NCI-H2107 treated with DMSO at 0.1 percent for 48 hours (cell line): Measurements from ENCODE around the gene TPD52L2.
"Not testable (repeated sequence)": the region's sequence is repeated elsewhere in the genome, so short reads cannot be mapped to it uniquely, and the experiment has no call there.

Source experiments
- DNase-seq: peaks from one replicate; lab custom pipeline; 2025; ENCODE audit not compliant: unreplicated experiment; lab: John Stamatoyannopoulos, UW

The TPD52L2 gene

DNA sequence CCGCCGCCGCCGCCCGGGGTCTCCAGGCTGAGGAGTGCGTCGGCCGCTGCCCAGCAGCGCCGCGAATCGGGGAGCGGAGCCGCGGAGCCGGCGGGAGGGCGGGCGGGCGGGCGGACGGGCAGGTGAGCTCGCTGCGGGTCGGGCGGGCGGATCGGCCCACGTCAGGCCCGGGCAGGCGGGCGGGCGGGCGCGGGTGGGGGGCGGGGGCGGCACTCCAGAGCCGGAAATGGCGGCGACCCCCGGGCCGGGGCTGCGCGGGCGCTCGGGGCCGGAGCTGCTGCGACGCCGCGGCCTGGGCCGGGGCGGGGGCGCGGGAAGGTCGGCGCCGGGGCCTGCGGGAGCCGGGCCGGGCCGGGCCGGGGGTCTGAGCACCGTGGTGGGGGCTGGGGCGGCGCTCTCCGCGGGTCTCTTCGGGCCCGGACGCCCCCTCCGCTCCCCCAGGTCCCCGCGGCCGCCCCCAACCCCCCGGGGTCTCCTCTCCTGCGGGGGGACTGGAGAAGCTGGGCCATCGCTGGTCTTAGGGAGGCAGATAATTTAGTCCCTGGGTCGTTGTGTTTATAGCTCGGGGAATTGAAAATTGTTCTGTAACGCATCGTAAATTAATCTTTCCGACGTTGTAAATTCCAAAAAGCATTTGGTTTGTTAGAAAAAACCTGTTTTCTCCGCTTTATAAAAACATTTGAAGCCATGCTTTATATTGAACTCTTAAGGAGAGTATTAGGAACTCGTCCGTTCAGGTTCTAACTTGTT lies 30.3 kb downstream of the TPD52L2 start:
- no peak for DNase-seq

GRCh38 chr20:63895952-63896263 lies 30.8 kb downstream of the TPD52L2 start:
- DNase-seq: no peak

DNA sequence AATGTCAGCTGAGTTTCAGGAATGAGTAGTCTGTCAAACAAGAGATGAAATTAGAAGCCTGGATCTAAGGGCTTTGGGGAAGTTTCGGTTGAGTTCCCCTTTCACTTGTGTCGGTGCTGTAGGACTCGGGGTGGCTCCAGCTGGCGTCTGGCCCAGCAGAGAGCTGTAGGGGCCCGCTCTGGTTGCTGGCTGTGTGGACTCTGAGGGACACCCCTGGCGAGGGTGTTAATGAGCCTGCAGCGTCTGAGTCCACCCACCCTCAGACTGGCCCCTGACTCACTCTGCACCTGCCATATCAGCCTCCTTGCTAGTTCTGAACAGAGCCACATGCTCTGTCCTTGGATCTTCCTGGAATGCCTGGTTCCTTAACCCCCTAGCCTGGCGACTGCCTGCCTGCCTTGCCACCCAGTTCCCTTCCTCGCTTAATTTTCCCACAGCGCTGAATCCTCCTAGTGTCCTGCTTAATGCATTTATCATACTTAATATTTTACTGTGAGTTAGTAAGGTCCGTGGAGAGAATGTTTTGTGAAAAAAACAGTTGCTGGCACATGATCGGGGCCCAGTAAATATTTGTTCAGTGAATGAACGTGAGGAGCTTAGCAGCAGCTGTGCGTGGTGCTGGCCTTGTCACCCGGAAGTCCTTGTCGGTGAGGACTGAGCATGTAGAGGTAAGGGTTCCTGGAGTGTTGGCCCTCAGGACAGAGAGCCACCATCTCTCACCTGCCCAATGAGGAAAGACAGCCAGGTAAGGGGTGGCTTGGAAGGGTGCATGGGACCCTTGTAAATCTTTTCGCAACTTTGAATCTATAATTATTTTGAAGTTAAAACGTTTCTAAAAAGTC lies 31.4 kb downstream of the TPD52L2 start:
- peak; percentile 48 for DNase-seq

GRCh38 chr20:63897978-63898561 lies 33.0 kb downstream of the TPD52L2 start:
- no peak for DNase-seq

DNA sequence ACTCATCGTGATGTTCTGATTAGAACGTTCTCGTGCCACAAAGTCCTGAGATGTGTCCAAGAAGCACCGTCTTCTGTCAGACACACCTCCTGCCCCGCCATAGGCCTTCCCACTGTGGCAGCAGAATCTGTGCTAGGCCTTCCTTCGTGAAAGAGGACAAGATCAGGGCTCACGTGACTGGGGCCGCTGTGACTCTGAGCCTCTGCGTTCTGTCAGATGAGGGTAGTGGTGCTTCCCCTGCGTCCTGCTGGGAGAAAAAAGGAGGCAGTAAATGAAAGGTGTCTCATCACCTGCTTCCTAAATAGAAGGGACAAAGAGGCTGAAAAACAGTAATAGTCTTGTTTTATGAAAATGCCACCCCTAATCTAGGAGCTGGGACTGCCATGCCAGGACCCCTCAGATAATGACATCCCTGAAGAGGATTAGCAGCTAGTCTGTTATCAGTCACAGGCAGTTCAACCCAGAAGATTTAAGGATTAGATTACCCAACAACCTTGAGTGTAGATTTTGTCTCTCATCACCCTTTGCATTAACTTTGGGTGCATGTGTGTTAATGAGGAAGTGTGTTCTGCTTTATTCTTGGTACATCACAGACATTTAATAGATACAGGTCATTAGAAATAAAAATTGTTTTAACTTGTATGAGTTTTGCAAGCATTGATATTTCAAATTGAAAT lies 34.0 kb downstream of the TPD52L2 start:
- DNase-seq: no peak

DNA sequence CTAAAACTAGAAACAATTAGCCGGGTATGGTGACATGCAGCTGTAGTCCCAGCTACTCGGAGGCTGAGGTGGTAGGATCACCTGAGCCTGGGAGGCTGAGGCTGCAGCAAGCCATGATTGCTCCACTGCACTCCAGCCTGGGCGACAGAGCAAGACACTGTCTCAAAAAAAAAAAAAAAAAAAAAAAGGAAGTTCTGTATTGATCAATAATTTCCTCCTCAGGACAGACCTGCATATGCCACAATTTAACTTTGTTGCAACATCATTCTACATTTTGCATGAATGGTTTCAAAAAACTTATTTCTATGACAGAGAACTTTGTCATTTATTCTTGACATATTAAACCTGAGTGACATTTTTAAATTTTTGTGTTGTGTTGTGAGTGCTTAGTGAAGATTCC lies 35.3 kb downstream of the TPD52L2 start:
- DNase-seq: no peak

- no peak for DNase-seq
Observed at GRCh38 chr20:63903796-63904561, 38.9 kb downstream of the TPD52L2 start.

- no peak for DNase-seq
Observed at GRCh38 chr20:63908008-63908682, 43.1 kb downstream of the TPD52L2 start.

DNA sequence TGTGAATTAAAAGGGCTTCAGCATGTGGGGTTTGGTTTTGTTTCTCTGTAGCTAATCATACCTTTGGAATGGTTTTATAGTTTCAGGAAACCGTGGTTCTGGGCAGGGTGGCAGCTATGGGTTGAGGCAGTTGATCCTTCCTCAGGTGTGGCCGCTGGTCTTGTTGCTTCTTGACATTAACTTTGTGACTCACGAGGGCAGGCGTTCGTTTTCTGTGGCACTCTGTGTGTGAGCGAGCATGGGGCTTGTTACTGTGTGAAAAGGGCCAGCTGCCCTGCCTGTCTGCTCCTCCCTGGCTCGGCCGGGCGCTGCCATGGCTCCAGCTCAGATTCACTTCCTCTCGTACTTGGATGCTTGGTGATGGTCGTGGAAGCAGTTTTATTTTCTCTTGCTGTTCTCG lies 46.1 kb downstream of the TPD52L2 start:
- DNase-seq: no peak

GRCh38 chr20:63913768-63914167 lies 48.7 kb downstream of the TPD52L2 start:
- no peak for DNase-seq

GRCh38 chr20:63915471-63915870 lies 50.4 kb downstream of the TPD52L2 start:
- DNase-seq: no peak

DNA sequence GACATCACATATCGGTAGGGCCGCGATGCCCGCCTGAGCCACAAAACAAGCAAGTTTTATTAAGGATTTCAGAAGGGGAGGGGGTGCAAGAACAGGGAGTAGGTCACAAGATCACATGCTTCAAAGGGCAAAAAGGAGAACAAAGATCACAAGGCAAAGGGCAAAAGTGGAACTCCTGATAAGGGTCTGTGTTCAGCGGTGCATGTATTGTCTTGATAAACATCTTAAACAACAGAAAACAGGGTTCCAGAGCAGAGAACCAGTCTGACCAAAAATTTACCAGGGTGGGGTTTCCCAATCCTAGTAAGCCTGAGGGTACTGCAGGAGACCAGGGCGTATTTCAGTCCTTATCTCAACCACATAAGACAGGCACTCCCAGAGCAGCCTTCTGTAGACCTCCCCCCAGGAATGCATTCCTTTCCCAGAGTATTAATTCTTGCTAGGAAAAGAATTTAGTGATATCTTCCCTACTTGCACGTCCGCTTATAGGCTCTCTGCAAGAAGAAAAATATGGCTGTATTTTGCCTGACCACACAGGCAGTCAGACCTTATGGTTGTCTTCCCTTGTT lies 51.4 kb downstream of the TPD52L2 start:
- not testable (repeated sequence) for DNase-seq

- no peak for DNase-seq
Observed at GRCh38 chr20:63917811-63918210, 52.7 kb downstream of the TPD52L2 start.

GRCh38 chr20:63919130-63919529 lies 54.1 kb downstream of the TPD52L2 start:
- DNase-seq: no peak

GRCh38 chr20:63920226-63920625 lies 55.2 kb downstream of the TPD52L2 start:
- no peak for DNase-seq

GRCh38 chr20:63923651-63924050 lies 58.6 kb downstream of the TPD52L2 start:
- DNase-seq: no peak

GRCh38 chr20:63924241-63924640 lies 59.2 kb downstream of the TPD52L2 start:
- no peak for DNase-seq

DNA sequence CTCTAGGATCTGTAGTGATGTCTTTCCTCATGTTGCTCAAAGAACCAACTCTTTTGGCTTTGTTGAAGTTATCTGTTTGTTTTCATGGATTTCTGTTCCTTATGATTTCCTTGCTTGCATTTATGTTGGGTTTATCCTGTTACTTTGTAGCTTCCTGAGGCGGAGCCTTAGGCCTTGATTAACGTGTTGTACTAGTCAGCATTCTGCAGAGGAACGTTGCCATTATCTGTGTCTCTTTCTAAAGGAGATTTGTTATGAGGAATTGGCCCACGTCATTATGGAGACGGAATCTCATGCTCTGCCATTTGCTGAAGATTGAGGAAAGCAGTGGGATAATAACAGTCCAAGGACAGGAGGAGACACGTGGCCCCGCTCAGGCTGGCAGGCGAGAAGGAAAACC lies 61.2 kb downstream of the TPD52L2 start:
- DNase-seq: no peak

GRCh38 chr20:63929071-63929470 lies 64.0 kb downstream of the TPD52L2 start:
- DNase-seq: no peak

DNA sequence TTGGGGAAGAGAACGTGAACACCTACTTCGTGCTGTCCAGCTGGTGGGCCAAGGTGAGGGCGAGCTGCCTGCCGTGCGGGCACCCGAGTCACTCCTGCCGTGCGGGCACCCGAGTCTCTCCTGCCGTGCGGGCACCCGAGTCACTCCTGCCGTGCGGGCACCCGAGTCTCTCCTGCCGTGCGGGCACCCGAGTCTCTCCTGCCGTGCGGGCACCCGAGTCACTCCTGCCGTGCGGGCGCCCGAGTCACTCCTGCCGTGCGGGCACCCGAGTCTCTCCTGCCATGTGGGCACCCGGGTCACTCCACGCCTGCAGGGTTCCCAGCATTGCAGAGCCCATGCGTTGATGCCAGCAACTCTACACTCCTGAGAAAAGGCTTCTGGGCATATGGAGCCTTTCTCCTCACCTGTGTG lies 64.4 kb downstream of the TPD52L2 start:
- not testable (repeated sequence) for DNase-seq
